Fibroblast of peridontal ligament (primary cell): ENCODE measurements around the gene EML4.
A peak's percentile ranks its signal among the peaks of the same experiment; 100 is the strongest.

Experiments
- DNase-seq: peaks from one replicate; pipeline ENCODE4 v3.0.0-alpha.2; 2010; ENCODE audit errors: extremely low read depth

The EML4 gene

GRCh38 chr2:42261518-42262195 lies 92.5 kb downstream of the EML4 start:
- no peak for DNase-seq

GRCh38 chr2:42266236-42266635 lies 97.1 kb downstream of the EML4 start:
- DNase-seq: no peak

DNA sequence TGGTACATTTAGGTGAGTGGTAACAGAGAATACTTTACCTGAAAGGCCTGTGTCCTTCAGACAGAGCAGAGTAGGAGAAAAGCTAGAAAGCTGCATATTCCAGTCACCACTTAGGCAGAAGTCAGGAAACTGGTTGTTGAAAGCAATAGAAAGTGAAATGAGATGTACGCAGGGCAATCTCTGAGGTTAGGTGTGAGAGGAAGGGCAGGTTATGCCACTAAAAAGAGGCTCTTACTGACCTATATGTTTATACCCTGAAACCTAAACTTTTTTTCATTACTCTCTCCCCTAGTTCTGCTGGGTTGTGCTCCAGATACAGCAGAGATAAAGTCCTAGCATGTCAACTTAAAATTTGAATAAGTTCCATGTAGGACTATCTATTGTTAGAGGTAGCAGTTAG lies 98.4 kb downstream of the EML4 start:
- DNase-seq: no peak

GRCh38 chr2:42268528-42269151 lies 99.5 kb downstream of the EML4 start:
- no peak for DNase-seq

- DNase-seq: no peak
Observed at GRCh38 chr2:42270757-42271156, 101.6 kb downstream of the EML4 start.

DNA sequence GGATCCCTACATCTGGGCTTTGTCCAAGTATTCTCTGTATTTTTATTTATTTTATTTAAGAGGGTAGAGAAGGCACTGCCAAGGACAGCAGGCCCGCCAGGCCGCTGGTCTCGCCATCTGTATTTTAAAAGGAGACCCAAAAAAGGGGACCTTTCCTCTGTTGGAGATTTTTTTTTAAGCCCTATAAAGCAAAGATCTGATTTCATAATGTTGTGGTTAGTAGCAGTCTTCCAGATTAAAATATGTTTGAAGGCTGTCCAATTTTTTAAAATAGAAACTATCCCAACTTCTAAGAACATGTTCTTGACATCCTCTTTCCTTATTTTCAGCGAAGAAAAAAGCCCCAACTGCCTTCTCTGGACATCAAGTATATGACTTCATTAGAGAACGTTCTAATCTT lies 102.1 kb downstream of the EML4 start:
- DNase-seq: peak; percentile 72

DNA sequence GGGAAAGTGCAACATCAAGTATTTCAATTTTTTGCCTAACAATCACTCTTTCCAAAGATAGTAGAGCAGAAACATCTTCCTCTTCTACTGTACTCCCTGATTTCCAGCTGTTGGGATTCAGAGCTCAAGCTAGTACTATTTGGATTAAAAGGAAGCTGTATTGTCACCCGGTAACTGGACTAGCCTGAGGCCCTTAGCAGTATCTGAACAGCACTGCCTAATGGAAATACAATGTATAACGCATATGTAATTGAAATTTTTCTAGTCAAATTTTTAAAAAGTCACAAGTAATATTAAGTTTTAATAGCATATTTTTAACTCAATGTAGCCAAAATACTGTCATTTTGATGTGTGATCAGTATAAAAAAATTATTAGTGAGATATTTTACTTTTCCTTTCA lies 105.7 kb downstream of the EML4 start:
- no peak for DNase-seq

- no peak for DNase-seq
Observed at GRCh38 chr2:42281416-42282081, 112.4 kb downstream of the EML4 start.

DNA sequence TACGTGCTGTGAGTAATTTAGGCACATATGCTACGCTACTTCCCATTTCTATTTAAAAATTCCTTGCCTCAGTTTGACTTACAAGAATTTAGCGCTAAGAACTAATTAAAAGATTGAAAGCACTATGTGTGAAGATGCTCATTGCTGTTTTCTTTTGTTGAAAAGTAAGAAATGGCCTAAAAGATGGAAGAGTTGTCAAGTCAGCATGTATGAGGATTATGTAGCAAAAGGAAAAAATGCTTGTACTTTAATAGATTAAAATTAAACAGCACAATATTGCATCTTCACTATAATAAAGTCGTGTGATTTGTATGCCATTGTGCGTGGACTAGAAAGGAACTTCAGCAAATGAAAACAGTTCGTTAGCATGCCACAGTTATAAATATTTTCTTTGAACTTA lies 114.9 kb downstream of the EML4 start:
- DNase-seq: no peak

GRCh38 chr2:42286268-42286946 lies 117.3 kb downstream of the EML4 start:
- DNase-seq: no peak

DNA sequence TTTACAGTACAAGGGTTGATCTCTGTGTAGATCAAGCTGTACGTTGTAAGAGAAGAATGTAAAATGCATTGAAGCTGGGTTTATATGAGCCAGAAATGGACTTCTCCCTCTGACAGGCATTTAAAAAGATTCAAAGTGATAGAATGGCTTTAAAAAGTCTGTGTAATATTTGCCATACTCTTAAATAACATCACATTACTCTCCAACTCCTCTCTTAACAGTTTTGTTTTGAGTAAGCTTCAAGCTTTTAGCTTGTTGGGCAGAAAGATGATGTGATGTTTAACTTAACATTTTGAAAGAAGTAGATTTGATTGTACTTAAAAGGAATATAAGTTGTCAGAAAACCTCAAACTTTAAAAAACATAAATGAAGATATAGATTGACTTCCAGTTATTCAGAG lies 119.7 kb downstream of the EML4 start:
- DNase-seq: no peak

GRCh38 chr2:42289222-42289621 lies 120.1 kb downstream of the EML4 start:
- DNase-seq: no peak

DNA sequence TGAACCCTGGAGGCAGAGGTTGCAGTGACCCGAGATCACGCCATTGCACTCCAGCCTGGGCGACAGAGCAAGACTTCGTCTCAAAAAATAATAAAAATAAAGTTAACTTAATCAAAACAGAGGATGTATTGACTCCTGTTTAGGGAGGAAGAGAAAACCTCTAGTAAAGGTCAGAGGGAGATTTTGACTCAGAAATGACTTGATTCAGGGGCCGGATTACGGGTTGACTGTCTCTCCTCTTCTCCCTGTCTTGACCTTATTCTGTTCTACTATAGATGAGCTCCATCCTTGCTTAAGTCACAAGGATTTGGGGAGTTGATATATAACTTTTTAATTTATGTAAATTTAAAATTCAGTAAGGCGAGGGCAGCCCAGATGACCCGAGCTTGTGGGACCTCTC lies 120.9 kb downstream of the EML4 start:
- no peak for DNase-seq

DNA sequence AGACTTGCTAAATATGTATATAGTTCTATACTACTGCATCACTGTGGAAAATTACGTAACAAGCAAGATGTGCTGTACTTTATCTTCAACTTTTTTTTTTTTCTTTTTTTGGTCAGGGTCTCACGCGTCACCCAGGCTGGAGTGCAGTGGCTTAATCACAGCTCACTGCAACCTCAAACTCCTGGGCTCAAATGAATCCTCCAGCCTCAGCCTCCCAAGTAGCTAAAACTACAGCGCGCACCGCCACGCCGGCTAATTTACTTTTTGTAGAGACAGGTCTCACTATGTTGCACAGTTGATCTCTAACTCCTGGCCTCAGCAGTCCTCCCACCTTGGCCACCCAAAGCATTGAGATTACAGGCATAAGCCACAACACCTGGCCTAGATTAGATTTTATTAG lies 123.9 kb downstream of the EML4 start:
- no peak for DNase-seq

DNA sequence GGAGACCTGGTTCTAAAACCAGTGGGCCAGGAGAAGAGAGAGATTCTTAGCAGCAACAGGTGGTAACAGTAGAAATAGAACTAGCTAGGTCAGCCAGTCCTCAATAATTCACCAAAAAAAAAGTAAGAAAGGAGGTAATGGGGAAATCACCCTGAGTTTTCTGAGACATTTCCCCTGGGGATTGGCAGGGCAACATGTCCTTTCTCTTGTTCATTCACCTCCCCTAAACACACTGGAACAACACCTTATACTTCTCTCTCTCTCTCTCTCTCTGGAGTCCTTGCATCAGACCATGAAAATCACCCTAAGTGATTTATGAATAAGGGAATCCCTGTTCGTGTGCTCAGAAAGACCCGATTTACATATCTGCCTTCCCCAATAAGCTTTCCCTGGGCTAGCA lies 127.1 kb downstream of the EML4 start:
- DNase-seq: no peak

GRCh38 chr2:42297322-42297936 lies 128.3 kb downstream of the EML4 start:
- DNase-seq: peak; percentile 9

DNA sequence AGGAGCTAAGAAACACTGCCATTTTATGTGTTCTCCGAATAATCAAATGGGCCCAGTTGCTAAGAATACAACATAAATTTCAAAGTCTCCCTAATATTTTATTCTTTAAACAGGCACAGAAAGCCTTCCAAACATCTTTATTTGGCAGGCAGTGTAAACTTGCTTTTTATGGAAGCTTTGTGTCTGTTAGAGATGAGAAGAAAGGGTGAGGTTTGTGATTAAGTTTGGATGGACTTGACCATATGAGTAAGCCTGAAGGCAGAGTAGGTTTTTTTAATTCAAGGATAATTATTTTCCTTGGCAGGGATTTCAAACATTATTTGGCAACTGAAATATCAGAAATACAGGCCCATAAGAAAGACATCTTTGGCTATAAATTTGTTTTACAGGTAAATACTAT lies 129.0 kb downstream of the EML4 start:
- peak; percentile 66 for DNase-seq

- DNase-seq: peak; percentile 74
Observed at GRCh38 chr2:42298996-42299754, 130.0 kb downstream of the EML4 start.

GRCh38 chr2:42300527-42300926 lies 131.4 kb downstream of the EML4 start:
- DNase-seq: no peak

GRCh38 chr2:42303252-42303651 lies 134.1 kb downstream of the EML4 start:
- no peak for DNase-seq

DNA sequence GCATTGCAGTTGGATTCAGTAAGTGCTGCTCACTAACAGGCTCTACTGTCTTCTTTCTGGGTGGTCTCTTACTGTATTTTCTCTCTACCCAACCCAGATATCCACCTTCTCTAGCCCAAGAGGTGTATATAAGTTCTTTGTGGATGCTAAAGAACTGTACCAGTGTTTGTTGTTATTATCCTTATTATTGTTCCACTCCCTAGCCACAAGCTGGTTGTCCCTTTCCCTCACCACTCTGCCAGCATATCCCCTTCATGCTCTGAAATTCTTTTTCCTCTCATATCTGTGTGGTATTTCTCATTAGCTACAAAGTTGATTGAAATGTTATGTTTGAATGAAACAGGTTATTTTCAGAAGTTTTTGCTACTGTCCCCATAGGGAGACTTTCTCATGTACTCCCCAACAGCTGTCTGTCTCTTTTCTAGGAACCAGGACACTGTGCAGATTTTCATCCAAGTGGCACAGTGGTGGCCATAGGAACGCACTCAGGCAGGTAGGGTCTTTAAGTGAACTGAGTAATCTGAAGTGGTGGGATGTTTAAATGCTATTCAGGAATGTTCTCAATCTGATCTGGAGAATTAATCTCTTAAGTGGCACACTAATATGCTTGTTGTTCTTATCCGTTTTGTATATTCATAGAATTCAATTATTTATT lies 135.0 kb downstream of the EML4 start:
- DNase-seq: no peak
